ENCODE results near the gene CLEC18B.
"Not testable (repeated sequence)": the region's sequence is repeated elsewhere in the genome, so short reads cannot be mapped to it uniquely, and the experiment has no call there.

The CLEC18B gene

GRCh38 chr16:74372369-74372768 is 48.9 kb downstream of the CLEC18B start:
- DNase-seq, result no peak
- in situ Hi-C loops (cut with HindIII; ENCODE audit: low pct_ligation_motif_present, low pct_unique_long_range_greater_than_20kb, low sequenced_read_pairs), result no loop called here

GRCh38 chr16:74370338-74371135 is 50.7 kb downstream of the CLEC18B start:
- in situ Hi-C loops (cut with HindIII; ENCODE audit: low pct_ligation_motif_present, low pct_unique_long_range_greater_than_20kb, low sequenced_read_pairs); DNase-seq: not testable (repeated sequence)

GRCh38 chr16:74368002-74368911 is 53.0 kb downstream of the CLEC18B start:
- DNase-seq, result peak; percentile 98
- in situ Hi-C loops (cut with HindIII; ENCODE audit: low pct_ligation_motif_present, low pct_unique_long_range_greater_than_20kb, low sequenced_read_pairs), result not testable (repeated sequence)

GRCh38 chr16:74367469-74368001 is 53.7 kb downstream of the CLEC18B start:
- in situ Hi-C loops (cut with HindIII; ENCODE audit: low pct_ligation_motif_present, low pct_unique_long_range_greater_than_20kb, low sequenced_read_pairs), result not testable (repeated sequence)

GRCh38 chr16:74361646-74362610 is 59.4 kb downstream of the CLEC18B start:
- in situ Hi-C loops (cut with HindIII; ENCODE audit: low pct_ligation_motif_present, low pct_unique_long_range_greater_than_20kb, low sequenced_read_pairs); DNase-seq: not testable (repeated sequence)

More at GRCh38 chr16:74367469-74368001, 53.7 kb downstream of the CLEC18B start:
- peak; percentile 46 for DNase-seq

Data from ACHN (cell line).